ENCODE measurements around the gene SNX17. TPM values are rescaled to one million over a fixed set of nuclear protein-coding genes. Genes with fewer than 3 reads are reported as not detected.

Gene SNX17
- total and polyA plus RNA-seq, 2 of the 13 experiments (the other 11 are each of a cell fraction or from before 2014, with no cell fraction given): 75.0 to 109 TPM

DNA sequence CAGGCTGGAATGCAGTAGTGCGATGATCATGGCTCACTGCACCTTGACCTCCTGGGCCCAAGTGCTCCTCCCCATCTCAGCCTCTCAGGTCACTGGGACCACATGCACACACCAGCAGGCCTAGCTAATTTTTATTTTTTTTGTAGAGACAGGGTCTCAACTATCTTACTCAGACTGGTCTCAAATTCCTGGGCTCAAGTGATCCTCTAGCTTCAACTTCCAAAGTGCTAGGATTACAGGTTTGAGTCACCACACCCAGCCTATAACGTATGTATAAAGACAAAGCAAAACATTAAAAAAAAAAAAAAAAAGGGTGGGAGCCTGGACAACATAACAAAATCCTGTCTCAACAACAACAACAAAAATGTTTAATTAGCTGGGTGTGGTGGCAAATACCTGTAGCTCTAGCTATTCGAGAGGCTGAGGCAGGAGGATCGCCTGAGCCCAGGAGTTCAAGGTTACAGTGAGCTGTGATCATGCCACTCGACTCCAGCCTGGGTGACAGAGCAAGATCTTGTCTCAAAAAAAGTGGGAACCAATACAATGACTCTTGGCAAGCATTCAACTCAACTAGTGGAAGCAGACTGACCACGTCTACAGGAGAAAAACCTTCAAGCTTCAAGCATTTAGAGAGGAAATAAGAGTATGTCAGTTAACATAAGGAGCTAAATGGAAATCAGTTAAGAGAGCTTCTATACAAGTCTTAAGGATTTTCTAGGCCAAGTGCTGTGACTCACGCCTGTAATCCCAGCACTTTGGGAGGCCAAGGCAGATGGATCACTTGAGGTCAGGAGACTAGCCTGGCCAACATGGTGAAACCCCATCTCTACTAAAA is 16.4 kb upstream of the SNX17 start (continued):
- TF ChIP-seq POLR2AphosphoS5 (IDR thresholded peaks at IDR 0.05; ENCODE audit: low read depth, low read length) (peak; percentile 21; the same call in 1 of the 2 replicates), FOSL1 (CRISPR knock-in tag; IDR thresholded peaks at IDR 0.05; ENCODE audit: borderline replicate concordance) (no peak), NFIC (IDR thresholded peaks at IDR 0.05; ENCODE audit: low read length) (peak; percentile 43; the same call in 1 of the 2 replicates), ZNF782 (CRISPR knock-in tag; IDR thresholded peaks at IDR 0.05; ENCODE audit: borderline replicate concordance) (no peak; the same call in 1 of the 2 replicates), ZNF431 (CRISPR knock-in tag; IDR thresholded peaks at IDR 0.05; ENCODE audit: borderline replicate concordance, low read depth) (no peak), RARG (CRISPR knock-in tag; IDR thresholded peaks at IDR 0.05; ENCODE audit: low read depth) (no peak), DMAP1 (CRISPR knock-in tag; IDR thresholded peaks at IDR 0.05) (peak; percentile 83), HMG20B (CRISPR knock-in tag; conservative IDR thresholded peaks at IDR 0.05) (no peak; the same call in 1 of the 2 replicates), MAZ (IDR thresholded peaks at IDR 0.05; ENCODE audit: borderline replicate concordance, low read depth, low read length) (no peak; the same call in 1 of the 2 replicates), MAZ (CRISPR knock-in tag; IDR thresholded peaks at IDR 0.05; ENCODE audit: low read depth) (no peak), NFYB (CRISPR knock-in tag; IDR thresholded peaks at IDR 0.05) (no peak), ARNTL (CRISPR knock-in tag; IDR thresholded peaks at IDR 0.05) (no peak), ZMYM4 (CRISPR knock-in tag; IDR thresholded peaks at IDR 0.05) (peak; percentile 34; the same call in 1 of the 2 replicates), ERF (CRISPR knock-in tag; IDR thresholded peaks at IDR 0.05) (peak; percentile 33; the same call in 1 of the 2 replicates), ZNF644 (CRISPR knock-in tag; IDR thresholded peaks at IDR 0.05; ENCODE audit: low read depth) (0 out of 2 replicates have a peak, but pooled peaks have one; percentile 43)
- TF ChIP-seq, protein P1, sequence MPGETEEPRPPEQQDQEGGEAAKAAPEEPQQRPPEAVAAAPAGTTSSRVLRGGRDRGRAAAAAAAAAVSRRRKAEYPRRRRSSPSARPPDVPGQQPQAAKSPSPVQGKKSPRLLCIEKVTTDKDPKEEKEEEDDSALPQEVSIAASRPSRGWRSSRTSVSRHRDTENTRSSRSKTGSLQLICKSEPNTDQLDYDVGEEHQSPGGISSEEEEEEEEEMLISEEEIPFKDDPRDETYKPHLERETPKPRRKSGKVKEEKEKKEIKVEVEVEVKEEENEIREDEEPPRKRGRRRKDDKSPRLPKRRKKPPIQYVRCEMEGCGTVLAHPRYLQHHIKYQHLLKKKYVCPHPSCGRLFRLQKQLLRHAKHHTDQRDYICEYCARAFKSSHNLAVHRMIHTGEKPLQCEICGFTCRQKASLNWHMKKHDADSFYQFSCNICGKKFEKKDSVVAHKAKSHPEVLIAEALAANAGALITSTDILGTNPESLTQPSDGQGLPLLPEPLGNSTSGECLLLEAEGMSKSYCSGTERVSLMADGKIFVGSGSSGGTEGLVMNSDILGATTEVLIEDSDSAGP (CRISPR knock-in tag; IDR thresholded peaks at IDR 0.05; ENCODE audit: borderline replicate concordance): no peak
- TF ChIP-seq, protein P2, sequence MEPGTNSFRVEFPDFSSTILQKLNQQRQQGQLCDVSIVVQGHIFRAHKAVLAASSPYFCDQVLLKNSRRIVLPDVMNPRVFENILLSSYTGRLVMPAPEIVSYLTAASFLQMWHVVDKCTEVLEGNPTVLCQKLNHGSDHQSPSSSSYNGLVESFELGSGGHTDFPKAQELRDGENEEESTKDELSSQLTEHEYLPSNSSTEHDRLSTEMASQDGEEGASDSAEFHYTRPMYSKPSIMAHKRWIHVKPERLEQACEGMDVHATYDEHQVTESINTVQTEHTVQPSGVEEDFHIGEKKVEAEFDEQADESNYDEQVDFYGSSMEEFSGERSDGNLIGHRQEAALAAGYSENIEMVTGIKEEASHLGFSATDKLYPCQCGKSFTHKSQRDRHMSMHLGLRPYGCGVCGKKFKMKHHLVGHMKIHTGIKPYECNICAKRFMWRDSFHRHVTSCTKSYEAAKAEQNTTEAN (CRISPR knock-in tag; conservative IDR thresholded peaks at IDR 0.05): 0 out of 2 replicates have a peak, but pooled peaks have one; percentile 58
- TF ChIP-seq, protein P3, sequence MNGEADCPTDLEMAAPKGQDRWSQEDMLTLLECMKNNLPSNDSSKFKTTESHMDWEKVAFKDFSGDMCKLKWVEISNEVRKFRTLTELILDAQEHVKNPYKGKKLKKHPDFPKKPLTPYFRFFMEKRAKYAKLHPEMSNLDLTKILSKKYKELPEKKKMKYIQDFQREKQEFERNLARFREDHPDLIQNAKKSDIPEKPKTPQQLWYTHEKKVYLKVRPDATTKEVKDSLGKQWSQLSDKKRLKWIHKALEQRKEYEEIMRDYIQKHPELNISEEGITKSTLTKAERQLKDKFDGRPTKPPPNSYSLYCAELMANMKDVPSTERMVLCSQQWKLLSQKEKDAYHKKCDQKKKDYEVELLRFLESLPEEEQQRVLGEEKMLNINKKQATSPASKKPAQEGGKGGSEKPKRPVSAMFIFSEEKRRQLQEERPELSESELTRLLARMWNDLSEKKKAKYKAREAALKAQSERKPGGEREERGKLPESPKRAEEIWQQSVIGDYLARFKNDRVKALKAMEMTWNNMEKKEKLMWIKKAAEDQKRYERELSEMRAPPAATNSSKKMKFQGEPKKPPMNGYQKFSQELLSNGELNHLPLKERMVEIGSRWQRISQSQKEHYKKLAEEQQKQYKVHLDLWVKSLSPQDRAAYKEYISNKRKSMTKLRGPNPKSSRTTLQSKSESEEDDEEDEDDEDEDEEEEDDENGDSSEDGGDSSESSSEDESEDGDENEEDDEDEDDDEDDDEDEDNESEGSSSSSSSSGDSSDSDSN (CRISPR knock-in tag; IDR thresholded peaks at IDR 0.05): peak; percentile 29; the same call in 1 of the 2 replicates

Measured in HepG2 (cell line).